ENCODE data around the gene ARRDC1.

Gene ARRDC1

GRCh38 chr9:137638680-137639079 is 33.2 kb downstream of the ARRDC1 start:
- no peak for DNase-seq

- DNase-seq, result no peak
Observed at GRCh38 chr9:137639303-137640051, 34.0 kb downstream of the ARRDC1 start.

GRCh38 chr9:137640862-137641261 is 35.4 kb downstream of the ARRDC1 start:
- DNase-seq, result no peak

GRCh38 chr9:137642118-137642601 is 36.7 kb downstream of the ARRDC1 start:
- DNase-seq, result no peak

- DNase-seq, result no peak
Observed at GRCh38 chr9:137642892-137643291, 37.4 kb downstream of the ARRDC1 start.

GRCh38 chr9:137643921-137644320 is 38.4 kb downstream of the ARRDC1 start:
- DNase-seq, result no peak

- DNase-seq, result no peak
Observed at GRCh38 chr9:137645211-137645610, 39.7 kb downstream of the ARRDC1 start.

- DNase-seq, result no peak
Observed at GRCh38 chr9:137646341-137646740, 40.9 kb downstream of the ARRDC1 start.

GRCh38 chr9:137647096-137647714 is 41.7 kb downstream of the ARRDC1 start:
- no peak for DNase-seq

- no peak for DNase-seq
Observed at GRCh38 chr9:137648396-137648795, 42.9 kb downstream of the ARRDC1 start.

GRCh38 chr9:137649553-137649952 is 44.1 kb downstream of the ARRDC1 start:
- no peak for DNase-seq

- DNase-seq, result no peak
Observed at GRCh38 chr9:137650259-137650658, 44.8 kb downstream of the ARRDC1 start.

- no peak for DNase-seq
Observed at GRCh38 chr9:137650779-137651178, 45.3 kb downstream of the ARRDC1 start.

- no peak for DNase-seq
Observed at GRCh38 chr9:137656416-137656815, 50.9 kb downstream of the ARRDC1 start.

- no peak for DNase-seq
Observed at GRCh38 chr9:137657606-137658005, 52.1 kb downstream of the ARRDC1 start.

- DNase-seq, result no peak
Observed at GRCh38 chr9:137658781-137659180, 53.3 kb downstream of the ARRDC1 start.

- no peak for DNase-seq
Observed at GRCh38 chr9:137660144-137660543, 54.7 kb downstream of the ARRDC1 start.

GRCh38 chr9:137663584-137663983 is 58.1 kb downstream of the ARRDC1 start:
- no peak for DNase-seq

GRCh38 chr9:137664676-137665075 is 59.2 kb downstream of the ARRDC1 start:
- DNase-seq, result no peak

Data from anterior cingulate cortex (tissue), 58 donors.